HG02973 (cell line): ENCODE data around the gene FSTL1.

Source experiments
- ATAC-seq: cut with Tn5 transposase; IDR thresholded peaks from one replicate; pipeline ENCODE4 v1.9.1; 2021; ENCODE audit warnings: moderate library complexity; ENCODE audit not compliant: unreplicated experiment

Gene FSTL1

GRCh38 chr3:120440762-120441161 is 10.0 kb downstream of the FSTL1 start:
- ATAC-seq: no peak

DNA sequence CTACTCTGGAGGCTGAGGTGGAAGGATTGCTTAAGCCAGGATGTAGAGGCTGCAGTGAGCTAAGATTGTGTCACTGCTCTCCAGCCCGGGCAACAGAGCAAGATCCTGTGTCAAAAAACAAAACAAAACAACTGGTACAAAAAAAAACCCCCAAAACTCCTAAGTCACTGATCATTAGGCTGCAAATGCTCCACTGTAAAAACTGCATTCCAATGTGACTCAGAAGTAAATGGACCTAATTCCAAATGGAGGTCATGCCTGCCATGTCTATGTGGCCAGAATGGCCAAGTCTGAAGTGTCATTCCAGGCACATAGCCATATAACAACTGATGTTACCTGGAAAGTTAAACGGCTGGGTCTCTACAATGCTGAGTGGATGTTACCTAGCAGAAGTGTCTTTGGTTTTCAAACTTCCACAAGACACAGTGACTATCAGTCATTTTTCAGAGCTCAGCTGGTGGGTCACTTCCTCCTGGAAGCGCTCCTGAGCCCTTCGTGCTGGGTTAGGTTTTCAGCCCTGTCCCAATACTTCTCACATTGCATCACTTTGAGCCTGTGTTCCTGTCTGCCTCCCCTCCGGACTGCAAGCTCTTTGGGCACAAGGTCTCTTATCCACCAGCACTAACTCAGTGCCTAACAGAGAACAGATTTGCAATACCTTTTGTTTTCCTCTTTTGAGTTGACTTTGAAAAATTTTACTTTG is 10.6 kb downstream of the FSTL1 start:
- ATAC-seq: no peak

- no peak for ATAC-seq
These were observed 12.0 kb downstream of the FSTL1 start for GRCh38 chr3:120438665-120439370.

- no peak for ATAC-seq
These were observed 12.6 kb downstream of the FSTL1 start for GRCh38 chr3:120438216-120438615.

DNA sequence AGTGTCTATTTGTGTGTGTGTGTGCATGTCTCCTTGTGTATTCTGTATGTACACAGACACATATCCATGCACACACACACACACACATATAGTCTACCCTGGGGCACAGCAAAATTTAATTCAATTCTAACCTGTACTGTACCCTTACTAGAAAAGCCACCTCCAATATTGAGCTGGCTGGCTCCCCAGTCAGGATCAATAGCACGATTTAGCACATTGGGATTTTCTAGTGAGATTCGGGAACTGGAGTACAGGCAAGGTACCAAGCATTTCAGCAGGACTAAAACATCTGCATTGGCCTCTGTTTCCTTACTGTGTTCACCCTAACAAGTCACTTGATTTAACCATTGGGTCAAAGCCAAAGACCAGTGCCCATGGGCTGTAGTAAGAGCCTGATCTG is 13.2 kb downstream of the FSTL1 start:
- no peak for ATAC-seq

DNA sequence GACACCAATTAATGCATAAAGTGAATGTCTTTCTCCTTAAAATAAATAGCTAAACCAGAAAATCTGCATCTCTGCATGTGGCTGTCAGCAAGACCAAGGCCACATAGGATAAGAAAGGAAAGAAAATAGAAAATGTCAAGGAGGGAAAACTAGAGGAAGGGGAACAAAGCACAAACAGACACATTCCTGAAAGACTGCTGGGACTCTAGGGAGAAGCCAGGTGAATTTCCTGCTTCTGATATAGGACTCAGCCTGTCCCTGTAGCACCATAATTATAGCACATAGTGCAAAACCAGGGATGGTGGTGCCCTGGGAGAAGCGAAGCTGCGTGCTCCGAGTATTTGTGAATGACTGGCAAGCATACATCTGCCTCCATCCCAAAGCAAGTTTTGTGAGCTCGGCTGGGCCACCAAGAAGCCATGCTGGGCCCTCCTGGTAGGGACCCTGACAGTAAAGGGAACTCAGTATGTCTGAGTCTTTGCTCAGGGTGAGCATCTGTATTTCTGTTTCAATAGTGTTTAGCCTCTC is 14.2 kb downstream of the FSTL1 start:
- no peak for ATAC-seq

DNA sequence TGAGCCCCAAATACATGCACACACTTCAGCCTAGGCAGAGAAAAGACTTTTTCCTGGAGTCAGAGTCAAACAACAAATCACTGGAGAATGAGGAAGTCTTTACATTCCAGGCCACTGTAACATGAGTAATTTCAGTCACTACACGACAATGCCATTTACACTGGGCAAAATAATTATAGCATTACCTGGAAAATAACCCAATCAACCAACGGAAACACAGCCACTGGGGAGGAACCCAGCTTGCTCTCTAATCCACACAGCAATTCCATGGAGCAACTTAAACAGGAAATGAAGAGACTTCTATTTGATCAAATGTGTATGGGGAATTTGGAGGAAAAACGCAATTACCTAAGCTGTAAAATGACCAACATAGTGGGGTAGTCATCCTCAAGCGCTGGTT is 15.2 kb downstream of the FSTL1 start:
- no peak for ATAC-seq

DNA sequence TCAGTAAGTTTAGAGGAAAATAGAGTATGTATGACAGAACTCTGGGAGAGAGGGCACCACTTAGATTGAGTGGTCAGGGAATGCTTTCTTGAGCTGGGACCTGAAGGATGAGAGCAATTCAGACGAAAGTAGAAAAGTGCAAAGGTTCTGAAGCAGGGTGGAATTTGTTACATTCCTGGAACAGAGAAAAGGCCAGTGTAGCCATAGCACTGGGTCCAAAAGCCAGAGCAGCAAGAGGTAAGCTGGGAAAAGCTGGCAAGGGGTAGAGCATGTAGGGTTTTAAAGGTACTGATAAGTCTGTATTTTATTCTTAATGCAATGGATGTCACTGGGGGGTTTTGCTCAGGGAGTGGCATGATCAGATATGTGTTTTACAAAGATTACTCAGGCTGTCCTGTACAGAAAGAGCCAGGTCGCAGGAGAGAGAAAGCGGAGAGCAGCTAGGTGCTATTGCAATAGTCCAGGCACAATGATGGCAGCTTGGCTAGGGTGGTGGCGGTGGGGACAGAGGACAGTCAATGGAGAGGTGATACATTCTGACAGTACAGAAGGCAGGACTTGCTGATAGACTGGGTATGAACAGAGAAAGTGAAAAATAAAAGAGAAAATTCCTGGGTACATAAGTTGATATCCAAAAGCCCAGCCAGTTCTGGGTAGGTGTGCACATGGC is 17.0 kb downstream of the FSTL1 start:
- ATAC-seq: no peak

- ATAC-seq: no peak
These were observed 18.5 kb downstream of the FSTL1 start for GRCh38 chr3:120432150-120432860.

DNA sequence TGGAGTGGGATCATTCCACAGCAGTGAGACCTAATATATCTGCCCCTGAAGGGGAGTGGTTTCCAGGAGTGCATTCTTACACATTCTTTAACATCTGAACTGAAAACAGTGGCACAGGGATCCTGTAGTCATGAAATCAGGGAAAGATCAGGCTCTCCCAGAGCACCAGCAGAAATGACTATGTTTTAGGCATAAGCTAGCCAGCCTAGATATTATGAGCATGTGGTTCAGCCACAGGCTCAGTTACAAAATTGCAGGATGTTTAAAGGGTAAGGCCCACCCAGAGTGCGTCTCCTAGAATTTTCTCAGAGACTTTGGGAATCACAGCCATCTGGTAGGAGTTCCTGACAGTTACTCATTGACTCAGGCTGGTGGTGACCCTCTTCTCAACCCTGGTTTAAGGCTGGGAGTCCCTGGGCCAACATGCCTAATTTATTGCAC is 20.9 kb downstream of the FSTL1 start:
- ATAC-seq: no peak

DNA sequence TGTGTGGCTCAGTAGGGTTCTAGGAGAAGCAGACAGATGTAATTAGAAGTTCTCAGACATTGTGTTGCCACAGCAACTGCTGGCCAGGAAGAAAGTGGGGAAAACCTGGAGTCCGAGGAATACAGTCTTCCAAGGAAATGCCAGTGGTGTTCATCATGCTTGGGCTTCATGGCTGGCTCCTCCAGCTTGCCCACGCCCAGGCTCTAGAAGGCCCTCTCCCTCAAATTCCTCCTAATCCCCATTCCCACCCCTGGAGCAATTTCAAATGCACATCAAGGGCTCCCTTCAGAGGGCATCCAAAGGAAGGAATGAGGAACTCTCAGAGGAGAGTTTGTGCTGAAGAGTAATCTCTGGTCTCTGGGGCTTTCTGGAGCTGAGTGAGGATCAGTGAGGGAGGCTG is 21.9 kb downstream of the FSTL1 start:
- ATAC-seq: no peak

DNA sequence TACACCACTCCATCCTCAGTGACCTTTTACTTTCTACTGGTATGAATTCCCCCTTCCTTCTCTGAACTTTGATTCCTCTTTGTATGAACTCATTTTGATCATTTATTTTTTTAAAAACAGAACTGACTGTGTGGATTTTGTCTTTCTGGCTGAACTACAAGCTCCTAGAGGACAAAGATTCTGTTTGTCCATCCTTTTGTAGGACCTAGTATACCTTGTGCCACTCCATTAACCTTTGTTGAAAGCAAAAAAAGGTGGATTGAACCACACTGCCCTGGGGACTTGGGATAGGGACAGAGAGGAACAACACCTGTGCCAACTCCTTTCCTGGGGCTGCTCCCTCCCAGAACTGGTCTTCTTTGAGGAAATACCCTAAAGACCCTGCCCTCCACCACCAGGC is 23.6 kb downstream of the FSTL1 start:
- no peak for ATAC-seq

- no peak for ATAC-seq
These were observed 25.1 kb downstream of the FSTL1 start for GRCh38 chr3:120425572-120426250.

DNA sequence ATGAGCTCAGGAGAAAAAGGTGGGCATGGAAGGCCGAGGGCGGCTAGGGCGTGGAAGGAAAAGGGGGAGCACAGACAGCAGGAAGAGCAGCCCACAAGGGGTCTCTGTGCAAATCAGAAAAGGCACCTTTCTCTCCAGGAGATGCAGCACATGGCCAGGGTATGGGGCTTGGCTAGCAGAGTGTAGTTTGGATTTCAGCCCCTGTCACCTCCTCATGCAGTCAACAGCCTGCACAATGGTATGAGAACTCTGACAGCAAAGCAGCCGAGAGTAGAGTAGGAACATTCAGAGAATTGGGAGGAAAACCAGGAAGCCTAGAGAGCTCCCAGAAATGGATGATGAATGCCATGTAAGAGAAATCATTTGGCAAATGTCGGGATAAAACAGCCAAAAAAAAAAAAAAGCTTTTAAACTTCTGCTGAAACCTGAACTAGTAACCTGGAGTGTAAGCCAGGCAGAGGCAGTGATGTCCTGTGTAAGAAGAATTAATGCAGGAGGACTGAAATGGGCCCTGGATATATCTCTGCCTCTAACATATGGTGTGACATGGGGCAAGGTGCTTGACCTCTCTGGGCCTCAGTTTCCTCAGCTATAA is 25.7 kb downstream of the FSTL1 start:
- no peak for ATAC-seq

DNA sequence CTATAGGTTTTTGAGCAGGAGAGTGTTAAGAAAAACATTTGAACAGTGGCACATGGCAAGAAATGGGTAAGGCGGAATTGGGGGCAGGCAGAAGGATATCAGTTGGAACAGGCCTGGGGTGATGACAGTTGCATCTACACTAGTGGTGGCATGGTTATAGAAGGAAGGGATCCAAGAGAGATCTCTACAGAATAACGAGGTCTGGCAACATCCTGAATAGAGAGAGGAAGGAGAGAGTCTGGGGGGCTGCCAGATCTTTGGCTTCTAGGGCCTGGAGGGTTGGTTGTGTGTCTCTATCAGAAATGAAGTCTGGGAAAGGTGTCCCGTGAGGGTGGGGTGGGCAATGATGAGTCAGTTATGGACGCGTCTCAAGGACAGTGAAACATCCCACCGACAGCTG is 26.3 kb downstream of the FSTL1 start:
- ATAC-seq: no peak

DNA sequence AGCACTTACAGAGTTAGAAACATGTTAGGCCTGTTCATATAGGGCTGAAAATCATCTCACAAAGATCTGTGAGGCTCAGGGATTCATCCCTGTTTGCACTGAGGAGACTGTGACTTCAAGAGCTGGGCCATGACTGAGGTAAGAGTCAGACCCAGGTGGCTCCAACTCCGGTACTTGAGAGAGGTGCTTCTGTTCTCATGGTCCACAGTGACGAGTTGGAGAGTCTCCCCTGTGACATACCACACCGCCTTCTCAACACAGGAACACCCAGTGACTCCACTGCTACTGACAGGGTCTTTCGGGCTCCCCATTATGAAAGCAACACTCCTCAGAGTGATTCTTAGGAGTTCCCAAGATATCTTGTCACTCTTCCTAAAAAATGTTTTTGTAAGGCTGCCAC is 27.4 kb downstream of the FSTL1 start:
- no peak for ATAC-seq

GRCh38 chr3:120421926-120422325 is 28.9 kb downstream of the FSTL1 start:
- ATAC-seq: no peak

- ATAC-seq: no peak
These were observed 29.8 kb downstream of the FSTL1 start for GRCh38 chr3:120420928-120421551.

GRCh38 chr3:120420360-120420759 is 30.4 kb downstream of the FSTL1 start:
- no peak for ATAC-seq

DNA sequence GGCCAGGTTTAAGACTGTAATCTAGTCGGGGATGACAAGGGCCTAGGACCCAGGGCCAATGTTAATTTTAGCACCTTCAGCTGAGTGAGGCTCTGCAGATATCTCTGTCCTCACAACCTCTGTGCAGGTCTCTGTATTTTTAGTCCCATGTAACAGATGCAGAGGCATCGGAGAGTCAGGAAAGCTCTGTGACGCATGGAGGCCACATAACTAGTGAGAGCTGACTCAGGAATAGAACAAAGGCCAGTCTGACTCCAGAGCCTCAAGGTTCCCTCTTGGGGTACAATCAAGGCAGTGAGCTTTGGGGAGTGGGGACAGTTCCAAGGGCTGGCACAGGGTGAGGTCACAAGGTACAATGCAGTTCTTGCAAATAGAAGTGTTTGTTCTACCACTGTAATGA is 31.0 kb downstream of the FSTL1 start:
- ATAC-seq: no peak
